Neutrophil (primary cell): ENCODE results near the gene FCRL3.

ENCODE experiments used
- H3K27ac ChIP-seq: fragments of 200-600 bp; sonication (generic); 2 replicates; pipeline ENCODE4 v1.5.1; 2016; ENCODE audit warnings: mild to moderate bottlenecking, moderate library complexity
- H3K27me3 ChIP-seq: fragments of 200-600 bp; sonication (generic); 2 replicates; pipeline ENCODE4 v1.6.0; 2016; ENCODE audit warnings: mild to moderate bottlenecking
- H3K36me3 ChIP-seq: fragments of 200-600 bp; sonication (generic); 2 replicates; pipeline ENCODE4 v1.5.1; 2017
- H3K4me1 ChIP-seq, 2 experiments: fragments of 200-600 bp in 1 of 2; sonication (generic) in 1 of 2; 1 replicate in 1 of 2; 2 replicates in 1 of 2; pipeline versions ENCODE4 v1.5.1 to v1.6.1; 2013 to 2016; ENCODE audit warnings: low read depth in 1 of 2, low read length in 1 of 2, mild to moderate bottlenecking in 1 of 2, moderate library complexity in 1 of 2; ENCODE audit not compliant: control insufficient read depth in 1 of 2, insufficient read depth in 1 of 2
- H3K4me3 ChIP-seq, 2 experiments: fragments of 200-600 bp in 1 of 2; sonication (generic) in 1 of 2; 1 replicate in 1 of 2; 2 replicates in 1 of 2; pipeline ENCODE4 v1.5.1; 2013 to 2016; ENCODE audit warnings: low read depth in 1 of 2, low read length in 1 of 2, mild to moderate bottlenecking in 1 of 2, moderate library complexity in 1 of 2
- H3K9me3 ChIP-seq: fragments of 200-600 bp; sonication (generic); 2 replicates; pipeline ENCODE4 v1.5.1; 2016
- TF ChIP-seq, protein P1 (sequence below): fragments of 200-600 bp; sonication (generic); IDR thresholded peaks from 2 replicates; pipeline ENCODE4 v1.5.1; 2016; ENCODE audit warnings: antibody characterized with exemption

The FCRL3 gene

GRCh38 chr1:157639800-157640199 lies 60.8 kb downstream of the FCRL3 start:
- no peaks in the 10 kb centered on the region for H3K9me3 ChIP-seq
- H3K4me3 ChIP-seq = no peak overlapping the region
- H3K4me1 ChIP-seq = no peaks in the 10 kb centered on the region
- TF ChIP-seq, protein P1, sequence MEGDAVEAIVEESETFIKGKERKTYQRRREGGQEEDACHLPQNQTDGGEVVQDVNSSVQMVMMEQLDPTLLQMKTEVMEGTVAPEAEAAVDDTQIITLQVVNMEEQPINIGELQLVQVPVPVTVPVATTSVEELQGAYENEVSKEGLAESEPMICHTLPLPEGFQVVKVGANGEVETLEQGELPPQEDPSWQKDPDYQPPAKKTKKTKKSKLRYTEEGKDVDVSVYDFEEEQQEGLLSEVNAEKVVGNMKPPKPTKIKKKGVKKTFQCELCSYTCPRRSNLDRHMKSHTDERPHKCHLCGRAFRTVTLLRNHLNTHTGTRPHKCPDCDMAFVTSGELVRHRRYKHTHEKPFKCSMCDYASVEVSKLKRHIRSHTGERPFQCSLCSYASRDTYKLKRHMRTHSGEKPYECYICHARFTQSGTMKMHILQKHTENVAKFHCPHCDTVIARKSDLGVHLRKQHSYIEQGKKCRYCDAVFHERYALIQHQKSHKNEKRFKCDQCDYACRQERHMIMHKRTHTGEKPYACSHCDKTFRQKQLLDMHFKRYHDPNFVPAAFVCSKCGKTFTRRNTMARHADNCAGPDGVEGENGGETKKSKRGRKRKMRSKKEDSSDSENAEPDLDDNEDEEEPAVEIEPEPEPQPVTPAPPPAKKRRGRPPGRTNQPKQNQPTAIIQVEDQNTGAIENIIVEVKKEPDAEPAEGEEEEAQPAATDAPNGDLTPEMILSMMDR = no peak
- peaks cover 70% of the 10 kb centered on the region for H3K27me3 ChIP-seq
- H3K36me3 ChIP-seq = no peaks in the 10 kb centered on the region
- no peak overlapping the region for H3K27ac ChIP-seq

GRCh38 chr1:157628773-157629172 lies 71.8 kb downstream of the FCRL3 start:
- TF ChIP-seq, protein P1 = no peak
- Histone ChIP-seq H3K36me3 (no peaks in the 10 kb centered on the region), H3K4me1 (no peaks in the 10 kb centered on the region)

More at GRCh38 chr1:157628773-157629172, 71.8 kb downstream of the FCRL3 start:
- Histone ChIP-seq H3K9me3 (no peaks in the 10 kb centered on the region), H3K27ac (no peak overlapping the region), H3K27me3 (peaks cover 94% of the 10 kb centered on the region), H3K4me3 (no peak overlapping the region)
